Natural killer cell (primary cell): ENCODE results near the gene ABCC8. TPM values are rescaled to one million over a fixed set of nuclear protein-coding genes. Genes with fewer than 3 reads are reported as not detected.

ENCODE experiments used
- ATAC-seq, 3 donors: fragments of 150-1000 bp in 2 of 3; fragments of 200-7000 bp in 1 of 3; cut with Tn5 transposase; 1 replicate in 1 of 3; 2 replicates in 2 of 3; pipeline ENCODE4 v1.10.0; 2021; ENCODE audit warnings: mild to moderate bottlenecking in 2 of 3, moderate library complexity in 2 of 3
- DNase-seq, 2 donors: peaks; one replicate each; pipeline versions ENCODE4 v3.0.0 to v3.0.0-alpha.2; 2013 to 2021; ENCODE audit warnings: mixed read lengths in 1 of 2
- H3K27ac ChIP-seq: one replicate; pipeline ENCODE4 v1.5.1; 2013; ENCODE audit warnings: mild to moderate bottlenecking, low read length
- H3K27me3 ChIP-seq: one replicate; pipeline ENCODE4 v1.6.1; 2013; ENCODE audit warnings: low read length; ENCODE audit not compliant: control insufficient read depth, insufficient read depth
- H3K36me3 ChIP-seq: one replicate; pipeline ENCODE4 v1.6.1; 2013; ENCODE audit warnings: low read length; ENCODE audit not compliant: control insufficient read depth, insufficient read depth
- H3K4me1 ChIP-seq: one replicate; pipeline ENCODE4 v1.6.1; 2013; ENCODE audit warnings: low read length; ENCODE audit not compliant: control insufficient read depth, insufficient read depth
- H3K4me3 ChIP-seq: one replicate; pipeline ENCODE4 v1.5.1; 2013; ENCODE audit warnings: low read length
- H3K9me3 ChIP-seq: one replicate; pipeline ENCODE4 v1.6.1; 2013; ENCODE audit warnings: low read length; ENCODE audit not compliant: control insufficient read depth, insufficient read depth
- H3K27ac Mint-ChIP-seq, 2 donors: one replicate each; pipeline ENCODE4 v1.8.0; 2022; ENCODE audit warnings: mild to moderate bottlenecking in 2 of 2, mixed read lengths in 2 of 2, moderate library complexity in 1 of 2
- H3K27me3 Mint-ChIP-seq, 2 donors: one replicate each; pipeline ENCODE4 v1.8.0; 2022; ENCODE audit warnings: low read depth in 2 of 2, mixed read lengths in 2 of 2
- H3K36me3 Mint-ChIP-seq: one replicate; pipeline ENCODE4 v1.8.0; 2022; ENCODE audit warnings: mixed read lengths
- H3K4me1 Mint-ChIP-seq, 2 donors: one replicate each; pipeline ENCODE4 v1.8.0; 2022; ENCODE audit warnings: mixed read lengths in 2 of 2
- H3K4me3 Mint-ChIP-seq: one replicate; pipeline ENCODE4 v1.8.0; 2022; ENCODE audit warnings: mild to moderate bottlenecking, moderate library complexity, mixed read lengths
- H3K9me3 Mint-ChIP-seq, 2 donors: one replicate each; pipeline ENCODE4 v1.8.0; 2022; ENCODE audit warnings: mixed read lengths in 2 of 2
- WGBS: methylation state at CpG from one replicate; pipeline ENCODE4 v1.1.7; 2013; ENCODE audit warnings: missing lambda C conversion rate; ENCODE audit not compliant: insufficient coverage; 5-methylcytosine and 5-hydroxymethylcytosine counted together
- intact Hi-C: fragments of 100-400 bp; cut with micrococcal nuclease; formaldehyde crosslinking; loops from one replicate; pipeline ENCODE4 v1.14.2; 2022
- total RNA-seq, 4 donors: library from RNA; stranded (reverse); fragments of 120-200 nt in 1 of 4; gene quantifications; one replicate each; pipeline versions ENCODE4 v1.2.3 to v1.2.4, GENCODE V29; 2013 to 2022
- TF ChIP-seq, protein P1 (sequence below): fragments of 200-600 bp; IDR thresholded peaks from one replicate; pipeline ENCODE4 v1.8.0; 2022; ENCODE audit warnings: antibody characterized with exemption

Gene ABCC8
- total RNA-seq, 3 donors from 2014 or later (not counting 1 experiment from before 2014, with no cell fraction given) = not detected

DNA sequence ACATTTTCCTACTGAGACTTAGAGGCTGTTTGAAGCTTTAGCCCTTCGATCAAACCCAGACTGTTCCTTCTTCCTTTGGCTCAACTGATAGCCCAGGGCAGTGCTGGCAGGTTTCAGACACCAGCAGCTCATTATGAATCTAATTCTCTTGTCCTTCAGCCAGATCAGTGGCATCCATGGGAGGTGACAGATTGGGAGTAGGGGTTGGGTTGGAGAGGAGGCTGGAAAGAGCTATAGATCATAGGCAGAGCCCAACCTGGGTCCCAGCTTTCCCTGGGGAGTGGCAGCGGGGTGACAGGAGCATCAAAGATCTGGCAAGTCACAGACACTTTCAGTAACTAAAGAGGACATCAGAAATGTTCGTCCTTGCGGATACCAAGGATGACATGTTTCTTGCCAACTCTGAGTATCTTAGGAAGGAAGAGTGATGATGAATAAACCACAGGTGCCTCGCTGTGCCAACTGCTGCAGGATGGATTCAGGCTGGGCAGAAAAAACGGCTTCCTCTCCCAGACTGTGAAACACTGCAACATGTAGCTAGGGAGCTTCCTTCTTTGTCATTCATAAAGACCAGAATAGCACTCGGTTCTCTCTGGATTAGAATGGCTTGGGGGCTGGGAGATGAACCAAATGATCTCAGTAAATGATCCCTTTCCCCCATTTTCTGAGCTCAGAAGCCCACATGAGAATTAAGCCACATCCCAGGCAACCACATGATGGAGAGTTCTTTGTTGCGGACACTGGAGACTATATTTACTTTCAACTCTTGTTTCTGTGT lies 19.1 kb downstream of the ABCC8 start:
- DNase-seq (no peak), ATAC-seq (no peak)
- Mint-ChIP-seq H3K36me3 (no peaks in the 10 kb centered on the region), H3K4me3 (no peak overlapping the region), H3K4me1 (no peaks in the 10 kb centered on the region), H3K27me3 (peaks cover 5 to 16% of the 10 kb centered on the region in 2 donors), H3K27ac (no peak overlapping the region), H3K9me3 (no peaks in the 10 kb centered on the region)
- Histone ChIP-seq H3K36me3 (no peaks in the 10 kb centered on the region), H3K27ac (no peak overlapping the region), H3K9me3 (no peaks in the 10 kb centered on the region), H3K4me1 (no peaks in the 10 kb centered on the region), H3K4me3 (no peak overlapping the region), H3K27me3 (no peaks in the 10 kb centered on the region)
- TF ChIP-seq, protein P1, sequence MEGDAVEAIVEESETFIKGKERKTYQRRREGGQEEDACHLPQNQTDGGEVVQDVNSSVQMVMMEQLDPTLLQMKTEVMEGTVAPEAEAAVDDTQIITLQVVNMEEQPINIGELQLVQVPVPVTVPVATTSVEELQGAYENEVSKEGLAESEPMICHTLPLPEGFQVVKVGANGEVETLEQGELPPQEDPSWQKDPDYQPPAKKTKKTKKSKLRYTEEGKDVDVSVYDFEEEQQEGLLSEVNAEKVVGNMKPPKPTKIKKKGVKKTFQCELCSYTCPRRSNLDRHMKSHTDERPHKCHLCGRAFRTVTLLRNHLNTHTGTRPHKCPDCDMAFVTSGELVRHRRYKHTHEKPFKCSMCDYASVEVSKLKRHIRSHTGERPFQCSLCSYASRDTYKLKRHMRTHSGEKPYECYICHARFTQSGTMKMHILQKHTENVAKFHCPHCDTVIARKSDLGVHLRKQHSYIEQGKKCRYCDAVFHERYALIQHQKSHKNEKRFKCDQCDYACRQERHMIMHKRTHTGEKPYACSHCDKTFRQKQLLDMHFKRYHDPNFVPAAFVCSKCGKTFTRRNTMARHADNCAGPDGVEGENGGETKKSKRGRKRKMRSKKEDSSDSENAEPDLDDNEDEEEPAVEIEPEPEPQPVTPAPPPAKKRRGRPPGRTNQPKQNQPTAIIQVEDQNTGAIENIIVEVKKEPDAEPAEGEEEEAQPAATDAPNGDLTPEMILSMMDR = no peak
- intact Hi-C loops = no loop called here
- 23% methylated on average over 7 of the region's 8 CpGs for WGBS

- Histone ChIP-seq H3K27me3 (no peaks in the 10 kb centered on the region), H3K27ac (no peak overlapping the region), H3K4me3 (no peak overlapping the region), H3K4me1 (no peaks in the 10 kb centered on the region), H3K36me3 (no peaks in the 10 kb centered on the region), H3K9me3 (no peaks in the 10 kb centered on the region)
- WGBS = 91% methylated on average over 1 of the region's 2 CpGs
- ATAC-seq (no peak), DNase-seq (no peak)
- Mint-ChIP-seq H3K4me3 (no peak overlapping the region), H3K9me3 (no peaks in the 10 kb centered on the region), H3K27me3 (peaks cover 8 to 18% of the 10 kb centered on the region in 2 donors), H3K4me1 (no peaks in the 10 kb centered on the region), H3K36me3 (no peaks in the 10 kb centered on the region), H3K27ac (no peak overlapping the region)
- TF ChIP-seq, protein P1 = no peak
- intact Hi-C loops = loop anchor here (1.0 kb wide), 1 partner anchor 39 kb away; no protein-coding TSS in a partner anchor
Measured at GRCh38 chr11:17452668-17453067, 24.0 kb downstream of the ABCC8 start.

- no peaks in the 10 kb centered on the region for H3K27me3 ChIP-seq
- no peak overlapping the region for H3K4me3 ChIP-seq
- no peak overlapping the region for H3K27ac ChIP-seq
- DNase-seq (no peak), ATAC-seq (no peak)
- Mint-ChIP-seq H3K4me3 (no peak overlapping the region), H3K36me3 (no peaks in the 10 kb centered on the region), H3K4me1 (no peaks in the 10 kb centered on the region), H3K9me3 (no peaks in the 10 kb centered on the region), H3K27ac (no peak overlapping the region), H3K27me3 (peaks cover 3 to 7% of the 10 kb centered on the region in 2 donors)
- 92% methylated on average over 8 of the region's 8 CpGs for WGBS
- intact Hi-C loops = no loop called here
- TF ChIP-seq, protein P1 = no peak
- H3K9me3 ChIP-seq = no peaks in the 10 kb centered on the region
- no peaks in the 10 kb centered on the region for H3K36me3 ChIP-seq
- H3K4me1 ChIP-seq = no peaks in the 10 kb centered on the region
Measured at GRCh38 chr11:17449158-17449557, 27.5 kb downstream of the ABCC8 start.

GRCh38 chr11:17446482-17446881 lies 30.2 kb downstream of the ABCC8 start:
- no peak for ATAC-seq
- Mint-ChIP-seq H3K36me3 (no peaks in the 10 kb centered on the region), H3K27me3 (peaks cover 5 to 7% of the 10 kb centered on the region in 2 donors), H3K27ac (no peak overlapping the region), H3K4me1 (no peaks in the 10 kb centered on the region), H3K9me3 (no peaks in the 10 kb centered on the region), H3K4me3 (no peak overlapping the region)
- Histone ChIP-seq H3K27ac (no peak overlapping the region), H3K4me1 (no peaks in the 10 kb centered on the region), H3K4me3 (no peak overlapping the region), H3K36me3 (no peaks in the 10 kb centered on the region), H3K9me3 (no peaks in the 10 kb centered on the region), H3K27me3 (no peaks in the 10 kb centered on the region)
- 100% methylated on average over 1 of the region's 2 CpGs for WGBS
- no peak for DNase-seq
- intact Hi-C loops = no loop called here
- TF ChIP-seq, protein P1 = no peak
